Measurements from ENCODE around the gene GAS6.

GRCh38 chr13:113897966-113898365 is 34.1 kb upstream of the GAS6 start:
- TF ChIP-seq POLR2A (IDR thresholded peaks at IDR 0.05) = no peak
- TF ChIP-seq, protein P1, sequence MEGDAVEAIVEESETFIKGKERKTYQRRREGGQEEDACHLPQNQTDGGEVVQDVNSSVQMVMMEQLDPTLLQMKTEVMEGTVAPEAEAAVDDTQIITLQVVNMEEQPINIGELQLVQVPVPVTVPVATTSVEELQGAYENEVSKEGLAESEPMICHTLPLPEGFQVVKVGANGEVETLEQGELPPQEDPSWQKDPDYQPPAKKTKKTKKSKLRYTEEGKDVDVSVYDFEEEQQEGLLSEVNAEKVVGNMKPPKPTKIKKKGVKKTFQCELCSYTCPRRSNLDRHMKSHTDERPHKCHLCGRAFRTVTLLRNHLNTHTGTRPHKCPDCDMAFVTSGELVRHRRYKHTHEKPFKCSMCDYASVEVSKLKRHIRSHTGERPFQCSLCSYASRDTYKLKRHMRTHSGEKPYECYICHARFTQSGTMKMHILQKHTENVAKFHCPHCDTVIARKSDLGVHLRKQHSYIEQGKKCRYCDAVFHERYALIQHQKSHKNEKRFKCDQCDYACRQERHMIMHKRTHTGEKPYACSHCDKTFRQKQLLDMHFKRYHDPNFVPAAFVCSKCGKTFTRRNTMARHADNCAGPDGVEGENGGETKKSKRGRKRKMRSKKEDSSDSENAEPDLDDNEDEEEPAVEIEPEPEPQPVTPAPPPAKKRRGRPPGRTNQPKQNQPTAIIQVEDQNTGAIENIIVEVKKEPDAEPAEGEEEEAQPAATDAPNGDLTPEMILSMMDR (IDR thresholded peaks at IDR 0.05) = no peak
